Anterior cingulate cortex (tissue), 58 donors: ENCODE measurements around the gene MTMR11.

Source experiments
- DNase-seq, 58 donors: peaks; one replicate each; lab custom pipeline; 2025; lab: John Stamatoyannopoulos, UW

The MTMR11 gene

DNA sequence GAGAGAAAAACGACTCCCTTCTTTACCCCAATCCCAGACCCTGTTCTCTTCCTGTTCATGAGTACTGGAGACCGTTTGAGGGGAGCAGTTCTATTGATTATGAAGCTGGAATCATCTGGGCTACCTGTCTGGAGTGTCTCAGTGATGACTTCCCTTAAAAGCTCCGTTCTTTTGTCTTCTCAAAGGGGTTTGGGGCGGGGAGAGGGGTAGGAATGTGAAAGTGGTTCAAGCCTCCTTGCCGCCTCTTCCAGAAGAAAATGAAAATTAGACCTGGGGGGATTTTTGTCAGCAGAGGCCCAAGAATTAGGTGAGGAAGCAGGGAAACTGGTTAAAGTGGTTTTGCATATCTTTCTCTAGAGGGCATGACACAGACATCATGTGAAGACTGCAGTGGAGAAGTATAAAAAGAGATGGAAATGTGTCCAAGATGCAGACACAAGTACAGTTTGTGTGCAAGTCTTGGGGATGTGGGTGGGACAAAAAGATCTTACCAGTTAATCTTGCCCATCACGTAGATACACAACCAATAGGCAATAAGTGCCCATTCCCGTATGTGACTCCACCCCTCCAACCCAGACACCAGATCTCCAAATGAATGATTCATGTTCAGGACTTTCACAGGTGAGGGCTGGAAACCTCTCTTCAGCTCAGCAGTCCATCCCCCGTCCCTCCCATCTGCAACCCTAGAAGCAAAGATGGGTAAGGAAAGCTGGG, 470 bp upstream of the MTMR11 start:
- DNase-seq: peak in 25 of 58 donors; percentile 10 to 71 (median 24)

DNA sequence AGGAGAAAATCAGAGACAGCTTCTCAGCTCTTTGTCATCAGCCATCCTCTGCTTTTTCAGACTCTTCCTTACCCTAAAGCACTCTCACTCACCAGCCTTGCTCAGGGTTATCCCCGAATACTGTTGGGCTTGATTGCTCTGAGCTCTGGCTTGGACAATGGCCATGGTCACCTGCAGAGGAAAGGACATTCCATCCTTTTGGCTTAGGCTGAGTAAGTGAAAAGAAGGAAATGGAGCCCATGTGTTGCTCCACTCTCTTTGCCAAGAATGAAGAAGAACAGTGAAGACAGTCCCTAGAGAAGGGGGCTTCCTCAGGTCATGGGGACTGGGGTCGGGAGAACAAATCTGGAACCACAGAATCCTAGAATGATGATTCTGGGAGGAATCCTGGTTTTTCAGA, 2.3 kb downstream of the MTMR11 start:
- no peak for DNase-seq

DNA sequence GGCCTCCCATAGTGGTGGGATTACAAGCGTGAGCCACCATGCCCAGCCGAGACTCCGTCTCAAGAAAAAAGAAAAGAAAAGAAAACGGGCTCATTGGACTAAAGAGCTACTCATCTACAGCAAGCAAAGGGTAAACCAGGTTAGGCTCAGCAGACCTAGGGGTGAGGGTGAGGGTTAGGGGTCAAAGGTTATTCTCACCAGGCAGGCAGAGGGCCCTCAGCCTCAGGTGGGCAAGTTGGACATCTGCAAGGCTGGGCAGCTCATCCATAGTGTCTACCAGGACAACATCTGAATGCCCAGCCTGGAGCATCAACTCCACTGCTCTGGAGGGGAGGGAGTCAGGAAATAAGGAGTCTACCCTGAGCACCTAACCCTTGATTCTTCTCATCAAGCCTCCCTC, 3.5 kb downstream of the MTMR11 start:
- DNase-seq: no peak

DNA sequence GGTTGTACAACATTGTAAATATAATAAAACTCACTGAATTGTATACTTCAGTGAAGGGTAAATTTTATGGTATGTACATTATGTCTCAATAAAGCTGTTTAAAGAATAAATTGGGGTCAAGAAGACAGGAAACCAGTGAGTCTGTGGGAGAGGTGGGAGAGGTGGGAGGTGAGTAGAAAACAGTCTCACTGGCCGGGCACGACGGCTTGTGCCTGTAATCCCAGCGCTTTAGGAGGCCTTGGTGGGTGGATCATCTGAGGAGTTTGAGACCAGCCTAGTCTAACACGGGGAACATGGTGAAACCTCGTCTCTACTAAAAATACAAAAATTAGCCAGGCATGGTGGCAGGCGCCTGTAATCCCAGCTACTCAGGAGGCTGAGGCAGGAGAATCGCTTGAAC, 4.2 kb downstream of the MTMR11 start:
- DNase-seq: no peak

DNA sequence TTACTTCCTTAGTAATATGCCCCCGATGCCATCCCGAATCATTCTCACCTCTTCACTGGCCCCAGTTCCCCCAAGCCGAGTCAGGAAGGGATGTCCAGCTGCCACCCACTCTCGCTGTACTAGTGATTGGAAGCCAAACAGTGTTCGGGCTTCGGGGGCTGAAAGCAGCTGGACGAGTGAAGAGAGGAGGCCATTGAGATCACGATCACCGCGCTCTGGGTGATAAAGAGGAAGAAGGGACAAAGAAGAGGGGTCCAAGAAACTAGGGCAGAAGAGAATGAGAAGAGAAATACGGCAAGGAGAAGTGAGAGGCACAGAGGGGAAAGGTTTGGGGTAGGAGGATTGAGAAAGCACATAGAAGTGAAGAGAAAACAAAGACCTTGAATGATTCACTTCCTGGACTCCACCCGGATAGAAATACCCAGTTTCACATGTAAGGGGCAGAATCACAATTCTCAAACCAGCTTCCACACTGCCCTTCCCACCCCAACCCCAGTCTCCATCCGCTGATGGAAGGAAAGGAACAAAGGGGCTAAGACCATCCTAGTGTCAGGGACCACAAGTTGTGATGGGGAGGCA, 5.4 kb downstream of the MTMR11 start:
- DNase-seq: no peak

DNA sequence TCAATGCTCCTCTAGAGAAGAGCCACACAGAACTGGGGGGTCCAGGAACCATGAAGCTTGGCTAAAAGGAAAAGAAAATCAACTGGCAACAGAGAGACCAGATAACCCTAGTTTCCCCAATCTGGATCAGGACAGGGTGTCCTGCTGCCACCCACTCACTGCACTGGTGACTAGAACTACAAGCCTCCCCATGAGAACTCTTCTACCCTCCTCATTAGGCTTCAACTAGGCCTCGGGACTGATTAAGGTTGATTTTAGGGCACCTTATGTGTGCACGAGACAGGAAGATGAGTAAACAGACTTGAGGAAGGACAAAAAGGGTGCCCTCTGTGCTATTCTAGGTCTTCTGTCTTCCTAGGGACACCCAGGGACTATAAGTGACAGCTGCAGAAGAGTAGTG, 6.8 kb downstream of the MTMR11 start:
- DNase-seq: no peak

DNA sequence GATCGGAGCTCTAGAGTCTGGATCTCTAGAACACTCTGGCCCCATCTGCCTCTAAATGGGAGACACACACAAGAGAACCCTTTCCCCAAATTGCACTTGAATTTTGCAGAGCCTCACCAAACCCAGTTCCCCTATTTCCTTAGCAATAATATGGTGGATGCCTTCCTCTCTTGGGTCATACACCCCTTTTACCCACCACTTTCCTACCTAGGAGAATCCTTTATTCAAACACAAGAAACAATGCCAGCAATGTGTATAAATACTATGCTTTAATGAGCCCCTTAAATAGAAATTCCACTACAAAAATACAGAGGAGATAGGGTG, 8.3 kb downstream of the MTMR11 start:
- DNase-seq: no peak

DNA sequence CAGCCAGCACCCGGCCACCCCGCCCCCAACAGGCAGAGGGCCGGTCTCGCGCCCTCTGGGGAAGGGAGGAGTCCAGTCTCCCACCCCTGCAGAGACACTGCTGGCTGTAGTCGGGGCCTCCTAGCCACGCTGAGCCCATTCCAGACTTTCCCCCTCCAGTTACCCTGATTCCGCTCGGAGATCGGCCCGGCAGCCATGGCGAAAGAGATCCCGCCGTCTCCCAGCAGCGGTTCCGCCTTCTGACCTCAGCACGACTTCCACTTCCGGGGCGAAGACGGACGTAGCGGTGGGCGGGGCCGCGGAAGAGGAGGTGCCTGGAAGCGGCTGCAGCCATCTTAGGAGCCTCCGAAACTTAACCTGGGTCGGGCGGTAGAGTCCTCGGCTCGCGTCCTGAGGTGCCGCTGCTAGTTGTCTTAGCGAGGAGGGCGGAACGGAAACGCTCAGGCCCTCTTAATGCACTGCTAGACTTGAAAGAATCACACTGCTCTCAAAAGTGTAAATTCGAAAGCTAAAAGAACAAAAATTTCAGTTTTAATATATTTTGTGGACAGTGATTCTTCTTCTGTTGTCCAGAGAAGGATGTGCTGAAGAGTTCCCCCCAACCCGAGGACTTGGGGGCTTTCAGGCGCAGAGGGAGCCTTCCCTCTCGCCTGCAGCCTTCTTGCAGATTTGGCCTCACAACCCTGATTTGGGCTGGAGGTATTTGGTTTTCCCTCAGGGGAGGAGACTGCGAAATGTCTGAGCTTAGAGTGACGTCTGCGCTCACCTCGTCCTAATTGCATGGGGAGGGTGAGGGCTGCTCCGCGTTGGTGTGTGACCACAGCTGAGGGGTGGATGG, 8.9 kb downstream of the MTMR11 start, which contains the start of gene SF3B4:
Gene SF3B4 (minus strand): TSS at position 241 of the 838 bp plus-strand sequence. CDS start 44 bp downstream, at position 197.
- peak; percentile 58 to 98 (median 93) for DNase-seq

DNA sequence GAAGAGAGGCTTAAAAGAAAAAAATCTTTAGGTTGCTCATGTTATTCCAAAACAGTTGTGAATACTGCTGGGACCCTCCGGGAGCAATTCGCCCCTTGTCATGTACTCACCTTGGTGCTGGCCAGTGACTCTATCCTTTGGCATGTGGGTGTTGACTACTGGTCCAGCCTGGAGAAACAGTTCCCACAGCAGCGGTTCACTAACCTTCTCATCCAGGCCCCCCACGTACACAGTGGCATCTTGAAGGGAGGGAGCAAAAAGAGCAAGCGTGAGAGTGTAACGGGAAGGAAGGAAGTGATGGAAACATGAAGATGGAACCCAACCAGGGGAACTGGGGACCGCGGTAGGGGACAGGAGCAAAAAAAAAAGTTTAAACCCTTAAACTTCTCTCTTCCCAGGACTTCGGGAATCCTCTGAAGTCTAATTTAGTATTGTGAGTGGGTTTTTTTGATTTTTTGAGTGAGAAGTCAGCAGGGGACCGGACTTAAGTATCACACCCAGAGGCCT, 9.6 kb downstream of the MTMR11 start:
- no peak for DNase-seq

DNA sequence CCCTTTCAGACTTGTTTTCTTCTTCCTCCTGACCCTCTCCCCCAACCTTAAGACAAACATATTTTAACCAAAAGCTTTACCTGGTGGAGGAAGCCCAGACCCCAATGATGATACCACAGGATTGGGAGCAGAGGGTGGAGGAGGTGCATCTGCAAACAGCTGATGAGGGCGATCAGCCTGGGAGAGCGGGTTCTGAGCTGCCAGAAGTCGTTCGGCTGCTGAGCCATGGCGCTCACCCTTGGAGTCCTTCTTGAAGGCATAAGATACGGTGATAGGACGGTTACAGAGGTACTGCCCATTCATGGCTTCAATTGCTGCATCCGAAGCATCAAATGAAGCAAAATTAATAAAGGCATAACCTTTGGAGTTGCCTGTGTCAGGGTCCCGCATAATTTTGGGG, 10.4 kb downstream of the MTMR11 start:
- no peak for DNase-seq

DNA sequence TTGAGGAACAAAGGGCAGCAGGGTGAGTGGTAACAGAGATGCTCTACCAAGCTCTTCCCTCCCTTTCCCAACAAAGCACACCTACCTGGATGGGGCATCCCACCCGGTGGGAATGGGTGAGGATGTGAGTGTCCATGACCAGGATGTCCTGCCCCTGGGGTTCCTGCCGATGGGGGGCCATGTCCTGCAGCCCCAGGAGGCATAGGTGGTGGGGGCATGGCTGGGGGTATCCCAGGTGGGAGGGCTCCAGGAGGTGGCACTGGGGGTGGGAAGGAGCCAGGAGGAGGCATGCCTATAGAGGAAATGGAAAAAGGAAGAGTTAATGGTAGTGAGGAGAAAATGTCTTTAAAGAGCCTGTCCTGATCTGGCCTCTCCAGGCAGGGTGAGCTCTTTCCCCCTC, 10.9 kb downstream of the MTMR11 start:
- DNase-seq: no peak

DNA sequence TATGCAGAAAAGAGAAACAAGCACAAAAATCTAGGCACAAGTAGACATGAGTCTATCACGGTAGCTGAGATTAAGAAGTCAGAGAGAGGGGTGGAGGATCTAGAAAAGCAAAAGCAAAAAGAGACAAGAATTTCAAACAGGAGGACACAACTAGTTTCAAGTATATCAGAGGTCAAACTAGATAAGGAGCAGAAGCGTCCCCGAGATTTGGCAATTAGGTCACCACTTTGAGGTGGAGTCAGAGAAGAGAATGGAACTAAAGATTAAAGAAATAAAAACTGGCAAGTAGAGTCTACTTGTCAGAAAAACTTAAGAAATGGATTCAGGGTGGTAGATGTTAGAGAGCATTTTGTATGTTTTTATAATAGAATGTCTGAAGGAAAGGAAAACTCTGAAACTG, 11.3 kb downstream of the MTMR11 start:
- DNase-seq: no peak

DNA sequence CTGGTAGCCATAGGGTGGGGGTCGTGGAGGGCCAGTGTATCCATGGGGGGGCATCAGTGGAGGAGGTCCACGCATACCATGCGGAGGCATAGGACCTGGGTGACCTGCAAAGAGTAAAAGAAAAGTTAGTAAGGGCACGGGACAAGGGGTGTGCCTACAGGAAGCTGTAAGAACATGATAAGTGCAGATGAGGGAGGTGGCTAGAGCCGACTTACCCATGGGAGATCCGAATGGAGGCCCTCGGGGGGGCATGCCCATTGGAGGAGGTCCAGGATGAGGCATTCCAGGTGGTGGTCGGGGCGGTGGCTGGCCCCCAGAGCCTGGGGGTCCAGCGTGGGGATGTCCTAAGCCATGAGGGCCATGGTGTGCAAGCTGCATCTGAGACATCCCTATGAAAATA, 13.1 kb downstream of the MTMR11 start:
- DNase-seq: no peak

DNA sequence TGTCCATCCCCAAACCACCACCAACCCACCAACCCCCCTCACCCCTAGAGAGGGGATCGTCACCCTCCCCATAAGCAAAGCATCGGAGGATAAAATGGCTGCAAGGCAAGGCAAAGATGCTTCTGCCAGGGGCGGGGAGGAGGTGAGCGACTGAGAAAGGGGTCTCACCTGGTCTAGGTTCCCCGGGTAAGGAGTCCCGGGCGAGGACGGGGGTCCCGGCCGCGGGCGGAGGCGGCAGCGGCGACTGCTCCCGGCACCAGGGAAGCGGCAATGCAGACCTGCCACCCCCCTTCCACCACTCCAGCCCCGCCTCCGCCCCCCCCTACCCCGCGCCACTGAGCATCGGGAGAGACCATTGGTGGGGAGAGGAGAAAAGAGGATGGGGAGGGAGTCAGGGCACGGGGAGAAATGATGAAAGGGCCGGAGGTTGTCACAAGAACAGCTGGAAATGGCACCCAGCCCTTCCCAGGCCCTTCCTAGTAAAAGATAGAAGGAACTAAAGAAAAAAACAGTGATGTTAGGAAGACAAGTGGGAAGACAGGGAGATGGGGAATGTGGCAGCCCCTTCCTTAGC, 19.0 kb downstream of the MTMR11 start, which contains the start of gene SV2A:
Gene SV2A (minus strand): TSS at position 274 of the 574 bp plus-strand sequence. CDS start 4,004 bp downstream, outside the sequence.
- peak in 54 of 58 donors; percentile 9 to 86 (median 64) for DNase-seq

DNA sequence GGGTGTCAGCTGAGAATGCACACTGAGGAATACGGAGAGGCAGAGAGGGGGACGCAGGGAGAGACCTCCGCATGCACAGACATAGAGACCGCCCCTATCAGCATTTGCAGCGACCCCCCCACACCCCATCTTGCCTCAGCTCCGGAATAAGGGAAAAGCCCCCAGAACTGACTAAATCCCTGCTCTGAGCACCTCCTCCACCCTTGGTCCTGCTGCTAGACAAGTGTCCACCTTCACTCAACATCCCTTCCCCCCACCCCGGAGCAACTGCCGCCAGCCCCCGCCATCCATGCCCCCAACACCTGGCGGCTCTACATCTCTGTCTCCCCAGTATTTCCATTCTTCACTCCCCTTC, 19.8 kb downstream of the MTMR11 start:
- peak in 1 of 58 donors; percentile 3 for DNase-seq

DNA sequence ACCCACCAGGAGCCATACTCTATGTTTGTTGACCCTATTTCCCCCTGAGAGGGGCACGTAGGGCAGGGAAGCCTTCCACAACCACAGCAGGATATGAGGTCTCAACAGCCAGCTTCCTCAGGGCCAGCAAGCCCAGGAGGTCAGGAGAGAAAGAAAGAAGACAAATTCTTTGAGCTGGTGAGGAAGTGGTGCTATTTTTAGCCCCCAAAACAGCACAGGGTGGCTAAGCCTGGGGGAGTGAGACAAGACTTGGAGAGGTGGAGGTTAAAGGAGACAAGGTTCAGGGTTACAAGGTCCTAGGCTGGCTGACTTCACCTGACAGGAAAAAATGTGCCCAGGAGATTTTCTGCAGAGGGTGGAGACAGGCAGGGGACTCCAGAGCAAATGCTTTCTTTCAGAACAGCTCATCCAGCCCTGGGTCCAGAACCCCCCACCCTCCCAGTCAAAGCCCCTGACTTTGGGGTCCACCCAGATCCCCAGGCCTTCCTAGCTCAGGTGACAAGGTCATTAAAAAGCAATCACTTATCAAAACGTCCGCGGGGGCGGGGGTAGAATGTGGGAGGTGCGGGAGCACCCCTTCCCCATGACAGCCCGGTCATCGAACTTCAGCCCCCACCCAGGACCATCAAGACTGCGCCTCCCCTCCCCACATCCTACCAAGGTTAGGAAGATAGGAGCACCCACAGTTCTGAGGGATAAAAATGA, 20.3 kb downstream of the MTMR11 start:
- DNase-seq: no peak

DNA sequence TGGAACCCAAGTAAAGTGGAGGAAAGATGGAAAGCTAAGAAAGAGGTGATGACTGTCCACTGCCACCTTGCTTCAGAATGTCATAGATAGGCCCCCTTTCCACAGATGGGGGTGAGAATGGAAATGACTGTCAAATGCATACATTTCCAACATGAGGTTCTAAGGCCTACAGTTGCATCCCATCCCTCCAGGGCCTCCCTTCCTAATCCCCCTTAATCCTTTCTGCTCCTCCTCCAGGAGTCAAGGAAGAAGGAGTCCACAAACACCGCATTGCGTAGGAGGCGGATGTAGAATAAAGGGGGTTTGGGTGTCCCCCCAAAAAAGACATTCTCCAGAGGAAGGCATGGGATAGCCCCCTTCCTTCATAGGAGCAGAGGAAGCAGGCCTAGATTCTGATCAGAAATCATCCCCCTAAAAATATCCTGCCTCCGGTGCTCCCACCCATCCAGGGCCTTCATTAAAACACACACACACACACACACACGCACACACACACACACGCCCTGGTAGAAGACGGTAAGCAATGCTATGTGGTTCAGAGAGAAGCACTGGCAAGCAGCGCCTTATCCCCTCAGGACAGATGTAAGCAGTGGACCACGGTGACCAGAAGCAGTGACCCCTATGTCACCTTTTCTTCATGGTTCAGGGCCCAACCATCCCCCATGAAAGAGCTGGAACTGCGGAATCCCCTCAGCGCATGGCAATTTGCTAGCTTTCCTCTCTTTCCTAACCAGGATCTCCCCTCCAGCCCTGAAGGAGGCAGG, 21.1 kb downstream of the MTMR11 start:
- peak in 1 of 58 donors; percentile 15 for DNase-seq

DNA sequence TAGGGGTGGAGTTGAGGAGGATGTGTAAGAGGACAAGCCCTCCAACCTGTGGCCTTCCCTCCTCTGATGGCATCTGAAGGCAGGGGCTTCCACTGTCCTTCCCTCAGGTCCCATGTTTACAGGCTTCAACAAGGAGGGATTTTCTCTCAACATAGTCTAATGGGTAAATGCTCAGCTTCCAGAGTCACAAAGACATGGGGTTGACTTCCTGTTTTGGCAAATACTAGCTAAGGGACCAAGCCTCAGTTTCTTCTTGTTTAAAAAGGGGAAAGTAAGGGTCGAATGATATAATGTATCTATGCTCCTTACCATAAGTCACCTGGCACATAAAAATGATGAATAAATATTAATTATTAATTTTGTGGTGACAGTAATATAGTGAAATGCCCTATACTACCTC, 22.1 kb downstream of the MTMR11 start:
- no peak for DNase-seq

DNA sequence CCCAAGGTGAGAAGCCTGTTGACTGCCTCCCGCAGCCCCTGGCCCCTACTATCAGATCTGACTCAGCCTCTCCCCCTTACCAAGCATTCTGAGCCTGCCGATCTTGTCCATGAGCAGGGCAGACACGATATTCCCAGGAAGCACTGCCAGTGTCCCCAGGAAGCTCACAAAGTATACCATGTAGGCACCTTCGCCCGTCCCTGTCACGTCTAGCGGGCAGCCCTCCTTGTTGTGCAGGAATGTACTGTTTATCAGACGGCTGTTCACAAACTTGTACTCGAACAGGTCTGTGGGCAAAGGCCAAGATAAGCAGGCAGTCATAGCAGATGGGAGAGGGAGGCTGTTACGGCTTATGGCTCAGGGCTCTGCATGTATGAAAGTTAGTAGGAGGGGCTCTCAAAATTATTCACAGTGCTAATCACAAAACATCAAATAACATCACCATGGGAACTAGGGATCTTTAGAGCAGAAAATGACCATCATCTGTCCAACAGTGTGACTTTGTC, 30.1 kb downstream of the MTMR11 start:
- no peak for DNase-seq
